Activated CD4-positive, alpha-beta T cell treated with anti-CD3 and anti-CD28 coated beads, Interleukin-2, amount 50 U/mL, for 24 hours (primary cell): ENCODE results near the gene ZBTB17.
"Not testable (repeated sequence)": the region's sequence is repeated elsewhere in the genome, so short reads cannot be mapped to it uniquely, and the experiment has no call there.

Experiments used
- DNase-seq, 2 donors: peaks; one replicate each; pipeline ENCODE4 v3.0.0-alpha.2; 2020; ENCODE audit warnings: low read depth in 1 of 2, low spot score in 1 of 2

The ZBTB17 gene

GRCh38 chr1:15975805-15976680 is at the start of gene ZBTB17:
ZBTB17 (minus strand) TSS chr1:15976101; CDS start chr1:15948495, 27,606 bp downstream.
- DNase-seq, result peak; percentile 93 to 95

GRCh38 chr1:16023050-16023653 is 47.3 kb upstream of the ZBTB17 start:
- no peak for DNase-seq

GRCh38 chr1:16022393-16022792 is 46.5 kb upstream of the ZBTB17 start:
- DNase-seq, result no peak

GRCh38 chr1:16021681-16022080 is 45.8 kb upstream of the ZBTB17 start, which contains the start of gene CLCNKA:
CLCNKA (plus strand) TSS chr1:16022036; CDS start chr1:16022620, 584 bp downstream.
- DNase-seq, result no peak

GRCh38 chr1:16020878-16021277 is 45.0 kb upstream of the ZBTB17 start:
- DNase-seq, result not testable (repeated sequence)

GRCh38 chr1:16020325-16020724 is 44.4 kb upstream of the ZBTB17 start:
- no peak for DNase-seq

GRCh38 chr1:16019644-16020277 is 43.9 kb upstream of the ZBTB17 start:
- DNase-seq, result no peak

GRCh38 chr1:16018749-16019643 is 43.1 kb upstream of the ZBTB17 start:
- DNase-seq, result no peak

- DNase-seq, result no peak
Measured at GRCh38 chr1:16018308-16018707, 42.4 kb upstream of the ZBTB17 start.

GRCh38 chr1:16017461-16018303 is 41.8 kb upstream of the ZBTB17 start, which contains the start of gene HSPB7:
HSPB7 (minus strand) TSS chr1:16018043; CDS start chr1:16017963, 80 bp downstream.
- DNase-seq, result no peak

GRCh38 chr1:16017076-16017460 is 41.2 kb upstream of the ZBTB17 start:
- DNase-seq, result no peak

- no peak for DNase-seq
Measured at GRCh38 chr1:16015960-16016901, 40.3 kb upstream of the ZBTB17 start.

GRCh38 chr1:16015491-16015890 is 39.6 kb upstream of the ZBTB17 start:
- no peak for DNase-seq

GRCh38 chr1:16014509-16015482 is 38.9 kb upstream of the ZBTB17 start:
- DNase-seq, result no peak

GRCh38 chr1:16013908-16014258 is 38.0 kb upstream of the ZBTB17 start:
- no peak for DNase-seq

GRCh38 chr1:16013220-16013907 is 37.5 kb upstream of the ZBTB17 start:
- peak; percentile 15 to 52 for DNase-seq

- no peak for DNase-seq
Measured at GRCh38 chr1:16012590-16013219, 36.8 kb upstream of the ZBTB17 start.
